IMR-90 (cell line): ENCODE results near the gene STOX2. TPM values are rescaled to one million over a fixed set of nuclear protein-coding genes. Genes with fewer than 3 reads are reported as not detected.

Experiments used
- ATAC-seq: fragments of 200-7000 bp; cut with Tn5 transposase; 2 replicates; pipeline ENCODE4 v1.9.1; 2020; ENCODE audit warnings: low read depth, mild to moderate bottlenecking, moderate library complexity
- BruUV-seq: library from RNA; stranded (reverse); fragments of 400-500 nt; replicated peaks from 2 replicates; lab custom pipeline; 2021; lab: Mats Ljungman, UMichigan
- CTCF ChIA-PET: fragments of 300-600 bp; formaldehyde crosslinking; extraction: SDS; loops from one replicate; lab custom pipeline; 2021; ENCODE audit warnings: antibody characterized with exemption; lab: Yijun Ruan, JAX
- POLR2A ChIA-PET: fragments of 300-600 bp; sonication (Branson Sonifier 250); formaldehyde crosslinking; loops from one replicate; lab custom pipeline; 2022; ENCODE audit warnings: antibody characterized with exemption; ENCODE audit not compliant: unreplicated experiment; lab: Charles Lee
- DNase-seq: peaks from one replicate; pipeline ENCODE4 v3.0.0; 2013
- H2AFZ ChIP-seq: replicated peaks from 2 replicates; pipeline ENCODE3; 2013; ENCODE audit warnings: low read length, mild to moderate bottlenecking; ENCODE audit not compliant: poor library complexity
- H2AK5ac ChIP-seq: 2 replicates; pipeline ENCODE4 v1.6.1; 2013; ENCODE audit warnings: low read depth, low read length, inconsistent platforms
- H2AK9ac ChIP-seq: replicated peaks from 2 replicates; pipeline ENCODE3; 2013; ENCODE audit warnings: mild to moderate bottlenecking, low read depth, low read length, moderate library complexity; ENCODE audit not compliant: poor library complexity
- H2BK120ac ChIP-seq: 2 replicates; pipeline ENCODE4 v1.6.1; 2013; ENCODE audit warnings: low read depth, low read length, inconsistent platforms
- H2BK15ac ChIP-seq: 3 replicates; pipeline ENCODE4 v1.6.1; 2013; ENCODE audit warnings: low read depth, low read length, inconsistent platforms
- H2BK20ac ChIP-seq: 2 replicates; pipeline ENCODE4 v1.6.1; 2013; ENCODE audit warnings: low read depth, mild to moderate bottlenecking, inconsistent platforms, low read length, moderate library complexity
- H2BK5ac ChIP-seq: 2 replicates; pipeline ENCODE4 v1.6.1; 2013; ENCODE audit warnings: mild to moderate bottlenecking, low read depth, low read length, inconsistent platforms; ENCODE audit not compliant: poor library complexity, severe bottlenecking
- H3K14ac ChIP-seq: replicated peaks from 2 replicates; pipeline ENCODE4 v1.6.1; 2013; ENCODE audit warnings: low read depth, low read length, inconsistent platforms
- H3K18ac ChIP-seq: 2 replicates; pipeline ENCODE4 v1.6.1; 2013; ENCODE audit warnings: low read depth, low read length, control low read depth
- H3K23ac ChIP-seq: 2 replicates; pipeline ENCODE4 v1.6.1; 2013; ENCODE audit warnings: low read depth, low read length, inconsistent platforms
- H3K27ac ChIP-seq: 2 replicates; pipeline ENCODE4 v1.5.1; 2013; ENCODE audit warnings: mild to moderate bottlenecking, control low read depth, low read length; ENCODE audit not compliant: insufficient read depth
- H3K27me3 ChIP-seq: 2 replicates; pipeline ENCODE4 v1.6.1; 2013; ENCODE audit warnings: low read length; ENCODE audit not compliant: control insufficient read depth, insufficient read depth
- H3K36me3 ChIP-seq: 2 replicates; pipeline ENCODE4 v1.6.1; 2013; ENCODE audit warnings: low read length, mixed read lengths; ENCODE audit not compliant: control insufficient read depth, insufficient read depth
- H3K4ac ChIP-seq: 2 replicates; pipeline ENCODE4 v1.6.1; 2013; ENCODE audit warnings: low read depth, low read length, inconsistent platforms
- H3K4me1 ChIP-seq: 2 replicates; pipeline ENCODE4 v1.6.1; 2013; ENCODE audit warnings: low read length, mixed read lengths; ENCODE audit not compliant: control insufficient read depth, insufficient read depth
- H3K4me2 ChIP-seq: 2 replicates; pipeline ENCODE4 v1.6.1; 2013; ENCODE audit warnings: low read depth, mild to moderate bottlenecking, control low read depth, low read length, moderate library complexity
- H3K4me3 ChIP-seq: 2 replicates; pipeline ENCODE4 v1.5.1; 2013; ENCODE audit warnings: low read depth, mild to moderate bottlenecking, control low read depth, low read length, moderate library complexity; ENCODE audit not compliant: insufficient read depth
- H3K56ac ChIP-seq: 2 replicates; pipeline ENCODE4 v1.6.1; 2013; ENCODE audit warnings: low read length, inconsistent platforms; ENCODE audit not compliant: insufficient read depth; ENCODE audit errors: extremely low read depth
- H3K79me1 ChIP-seq, 2 experiments: 2 replicates each; pipeline ENCODE4 v1.6.1; 2013; ENCODE audit warnings: low read length in 2 of 2, inconsistent platforms in 1 of 2, low read depth in 1 of 2
- H3K9ac ChIP-seq: 2 replicates; pipeline ENCODE4 v1.6.1; 2013; ENCODE audit warnings: low read depth, low read length, control low read depth
- H3K9me1 ChIP-seq: 2 replicates; pipeline ENCODE4 v1.6.1; 2013; ENCODE audit warnings: low read length, inconsistent platforms; ENCODE audit not compliant: insufficient read depth
- H3K9me3 ChIP-seq: 2 replicates; pipeline ENCODE4 v1.6.1; 2013; ENCODE audit warnings: low read length; ENCODE audit not compliant: control insufficient read depth, insufficient read depth
- H4K20me1 ChIP-seq: 2 replicates; pipeline ENCODE4 v1.6.1; 2013; ENCODE audit warnings: low read length, inconsistent platforms; ENCODE audit not compliant: insufficient read depth
- H4K5ac ChIP-seq: 2 replicates; pipeline ENCODE4 v1.6.1; 2013; ENCODE audit warnings: mild to moderate bottlenecking, low read depth, low read length, control low read depth
- H4K8ac ChIP-seq, 2 experiments: 2 replicates each; pipeline ENCODE4 v1.6.1; 2013; ENCODE audit warnings: low read depth in 2 of 2, low read length in 2 of 2, control low read depth in 1 of 2, inconsistent platforms in 1 of 2
- H4K91ac ChIP-seq: 2 replicates; pipeline ENCODE4 v1.6.1; 2013; ENCODE audit warnings: low read depth, low read length, inconsistent platforms; ENCODE audit not compliant: insufficient read depth
- BHLHE40 ChIP-seq: fragments of 150-350 bp; IDR thresholded peaks from 2 replicates; pipeline ENCODE4 v1.6.1; 2016; ENCODE audit warnings: mild to moderate bottlenecking, low read depth, low read length
- CEBPB ChIP-seq: IDR thresholded peaks from 2 replicates; pipeline ENCODE4 v1.6.1; 2012; ENCODE audit warnings: low read depth, low read length, improper control_type of control experiment
- MXI1 ChIP-seq: IDR thresholded peaks from 2 replicates; pipeline ENCODE4 v1.6.1; 2012; ENCODE audit warnings: low read depth, mild to moderate bottlenecking, low read length, moderate library complexity, borderline replicate concordance
- NFE2L2 ChIP-seq: fragments of 150-350 bp; IDR thresholded peaks from 2 replicates; pipeline ENCODE4 v1.6.1; 2016; ENCODE audit warnings: low read depth, mild to moderate bottlenecking, low read length
- POLR2A ChIP-seq: IDR thresholded peaks from 2 replicates; pipeline ENCODE4 v1.6.1; 2012; ENCODE audit warnings: mild to moderate bottlenecking, low read depth, low read length
- RAD21 ChIP-seq: IDR thresholded peaks from 2 replicates; pipeline ENCODE4 v1.6.1; 2012; ENCODE audit warnings: low read length, improper control_type of control experiment
- RCOR1 ChIP-seq: IDR thresholded peaks from 2 replicates; pipeline ENCODE4 v1.6.1; 2012; ENCODE audit warnings: mild to moderate bottlenecking, low read length, improper control_type of control experiment; ENCODE audit not compliant: insufficient replicate concordance
- RFX5 ChIP-seq: IDR thresholded peaks from 2 replicates; pipeline ENCODE4 v1.8.0; 2012; ENCODE audit warnings: low read depth, mild to moderate bottlenecking, low read length, moderate library complexity
- SMC3 ChIP-seq: fragments of 150-350 bp; IDR thresholded peaks from 2 replicates; pipeline ENCODE4 v1.6.1; 2016; ENCODE audit warnings: low read depth, mild to moderate bottlenecking, antibody characterized with exemption, low read length, moderate library complexity
- WGBS, 2 experiments: methylation state at CpG; one replicate each; pipeline versions ENCODE4 v1.1.5 to v1.1.7; 2013; ENCODE audit warnings: missing lambda C conversion rate in 2 of 2; ENCODE audit not compliant: insufficient read length in 1 of 2; ENCODE audit errors: extremely low coverage in 2 of 2; 5-methylcytosine and 5-hydroxymethylcytosine counted together
- dilution Hi-C: fragments of 300-500 bp; cut with HindIII; formaldehyde crosslinking; loops from one replicate; pipeline ENCODE4 v1.14.3; 2018; ENCODE audit warnings: low sequenced_read_pairs; ENCODE audit not compliant: unreplicated experiment
- in situ Hi-C: fragments of 300-500 bp; cut with MboI; formaldehyde crosslinking; loops from 3 replicates; pipeline ENCODE4 v1.14.3; 2019; ENCODE audit warnings: low sequenced_read_pairs, inconsistent platforms, mixed read lengths
- intact Hi-C: fragments of 100-400 bp; cut with micrococcal nuclease; formaldehyde crosslinking; loops from 2 replicates; pipeline ENCODE4 v1.10.0; 2022
- polyA plus RNA-seq, 3 experiments: library from polyadenylated mRNA; depleted of rRNA; stranded (reverse); fragments of >200 nt; gene quantifications; 2 replicates each; pipeline ENCODE4 v1.2.3, GENCODE V29; 2012; ENCODE audit warnings: low replicate concordance in 1 of 3
- total RNA-seq: library from RNA; depleted of rRNA; stranded (reverse); fragments of >200 nt; gene quantifications from 2 replicates; pipeline ENCODE4 v1.2.3, GENCODE V29; 2012
- TF ChIP-seq, protein P1 (sequence below): conservative IDR thresholded peaks from 2 replicates; pipeline ENCODE4 v1.5.1; 2012; ENCODE audit warnings: mild to moderate bottlenecking, low read depth, low read length, improper control_type of control experiment

The STOX2 gene
- total and polyA plus RNA-seq, 2 of the 4 experiments (the other 2 are of a cell fraction) = 1.1 to 5.4 TPM

DNA sequence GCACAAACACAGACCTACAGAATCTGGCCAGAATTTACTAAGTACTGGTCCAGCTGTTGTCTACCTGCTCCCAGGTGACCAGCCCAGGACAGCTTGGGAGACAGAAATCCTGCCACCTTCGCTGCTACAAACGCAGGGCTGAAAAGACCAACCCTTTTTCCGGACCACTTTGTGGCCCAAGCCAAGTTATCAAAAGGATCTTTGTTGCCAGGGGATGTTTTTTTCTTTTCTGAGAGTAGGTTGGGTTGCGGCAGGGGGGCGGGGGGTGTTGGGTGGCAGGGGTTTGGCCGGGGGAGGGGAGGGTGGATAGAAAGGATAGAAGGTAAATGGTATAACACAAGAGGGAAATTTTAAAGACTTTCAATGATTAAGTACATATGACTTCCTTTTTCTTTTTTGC, 63.4 kb downstream of the STOX2 start:
- Histone ChIP-seq H3K56ac (no peak overlapping the region), H3K4me2 (no peak overlapping the region), H3K14ac (no peak overlapping the region), H3K27me3 (no peaks in the 10 kb centered on the region), H2BK5ac (no peak overlapping the region), H2BK15ac (no peak overlapping the region), H3K9ac (no peak overlapping the region), H3K79me1 (no peaks in the 10 kb centered on the region), H3K23ac (no peak overlapping the region), H3K4ac (no peak overlapping the region), H2AK5ac (no peak overlapping the region), H2AFZ (no peak overlapping the region), H4K20me1 (no peaks in the 10 kb centered on the region), H3K4me3 (no peak overlapping the region), H3K9me3 (no peaks in the 10 kb centered on the region), H2AK9ac (no peak overlapping the region), H3K18ac (no peak overlapping the region), H4K91ac (no peak overlapping the region), H3K4me1 (peaks cover 6% of the 10 kb centered on the region; the same call in 1 of the 2 replicates), H4K8ac (no peak overlapping the region), H3K36me3 (no peaks in the 10 kb centered on the region), H4K5ac (no peak overlapping the region), H3K27ac (no peak overlapping the region), H2BK120ac (no peak overlapping the region), H2BK20ac (no peak overlapping the region), H3K9me1 (no peaks in the 10 kb centered on the region; the same call in 1 of the 2 replicates)
- no peak for DNase-seq
- dilution Hi-C loops = no loop called here
- in situ Hi-C loops = no loop called here
- no peak for TF ChIP-seq RCOR1
- no peak for TF ChIP-seq RFX5
- no peak for TF ChIP-seq MXI1
- TF ChIP-seq, protein P1, sequence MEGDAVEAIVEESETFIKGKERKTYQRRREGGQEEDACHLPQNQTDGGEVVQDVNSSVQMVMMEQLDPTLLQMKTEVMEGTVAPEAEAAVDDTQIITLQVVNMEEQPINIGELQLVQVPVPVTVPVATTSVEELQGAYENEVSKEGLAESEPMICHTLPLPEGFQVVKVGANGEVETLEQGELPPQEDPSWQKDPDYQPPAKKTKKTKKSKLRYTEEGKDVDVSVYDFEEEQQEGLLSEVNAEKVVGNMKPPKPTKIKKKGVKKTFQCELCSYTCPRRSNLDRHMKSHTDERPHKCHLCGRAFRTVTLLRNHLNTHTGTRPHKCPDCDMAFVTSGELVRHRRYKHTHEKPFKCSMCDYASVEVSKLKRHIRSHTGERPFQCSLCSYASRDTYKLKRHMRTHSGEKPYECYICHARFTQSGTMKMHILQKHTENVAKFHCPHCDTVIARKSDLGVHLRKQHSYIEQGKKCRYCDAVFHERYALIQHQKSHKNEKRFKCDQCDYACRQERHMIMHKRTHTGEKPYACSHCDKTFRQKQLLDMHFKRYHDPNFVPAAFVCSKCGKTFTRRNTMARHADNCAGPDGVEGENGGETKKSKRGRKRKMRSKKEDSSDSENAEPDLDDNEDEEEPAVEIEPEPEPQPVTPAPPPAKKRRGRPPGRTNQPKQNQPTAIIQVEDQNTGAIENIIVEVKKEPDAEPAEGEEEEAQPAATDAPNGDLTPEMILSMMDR = no peak
- TF ChIP-seq SMC3 = no peak
- TF ChIP-seq BHLHE40 = no peak
- no peak for TF ChIP-seq POLR2A
- no peak for TF ChIP-seq RAD21
- no peak for TF ChIP-seq CEBPB
- no peak for TF ChIP-seq NFE2L2
- no peak for ATAC-seq
- BruUV-seq = no TSS peak
- CTCF ChIA-PET = no interaction called here
- POLR2A ChIA-PET = no interaction called here
- no CpG with 5 or more reads among the region's 6 CpGs for WGBS, 2 experiments
- intact Hi-C loops = no loop called here
